ENCODE measurements around the gene KRTAP4-5.
"Not testable (repeated sequence)": the region's sequence is repeated elsewhere in the genome, so short reads cannot be mapped to it uniquely, and the experiment has no call there.

KRTAP4-5 gene

GRCh38 chr17:41145261-41145660 is 4.4 kb downstream of the KRTAP4-5 start:
- no peak for DNase-seq

DNA sequence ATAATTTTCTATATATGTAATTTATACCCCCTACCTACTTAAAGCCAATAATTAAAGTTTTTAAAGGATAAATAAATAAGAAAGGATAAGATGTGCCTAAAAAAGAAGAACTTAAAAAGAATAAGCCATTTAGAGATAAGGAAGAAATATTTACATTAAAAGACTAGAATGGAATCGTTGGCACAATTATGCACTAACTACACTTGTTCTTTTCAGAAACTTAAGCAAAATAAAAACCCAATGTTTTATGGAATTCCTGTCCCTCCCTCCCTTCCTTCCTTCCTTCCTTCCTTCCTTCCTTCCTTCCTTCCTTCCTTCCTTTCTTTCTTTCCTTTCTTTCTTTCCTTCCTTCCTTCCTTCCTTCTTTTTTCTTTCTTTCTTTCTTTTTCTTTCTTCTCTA is 4.8 kb downstream of the KRTAP4-5 start:
- DNase-seq: no peak

DNA sequence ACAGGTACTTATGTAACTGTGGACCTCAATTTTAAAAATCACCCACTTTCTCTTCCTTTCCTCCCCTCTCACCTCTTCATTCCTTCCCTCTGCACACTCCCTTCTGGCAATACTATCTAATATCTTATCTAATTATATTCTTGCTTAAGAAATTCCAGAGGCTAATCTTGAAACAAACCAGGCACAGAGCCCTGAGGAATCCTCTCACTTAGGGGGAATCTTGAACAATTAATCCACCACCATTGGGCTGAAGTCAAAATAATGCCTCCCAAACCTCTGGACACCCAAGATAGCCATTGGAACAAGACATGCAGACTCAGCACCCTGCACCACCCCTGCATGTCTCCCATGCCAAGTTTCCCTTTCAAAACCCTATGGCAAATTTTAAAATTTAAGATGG is 8.3 kb downstream of the KRTAP4-5 start:
- no peak for DNase-seq

DNA sequence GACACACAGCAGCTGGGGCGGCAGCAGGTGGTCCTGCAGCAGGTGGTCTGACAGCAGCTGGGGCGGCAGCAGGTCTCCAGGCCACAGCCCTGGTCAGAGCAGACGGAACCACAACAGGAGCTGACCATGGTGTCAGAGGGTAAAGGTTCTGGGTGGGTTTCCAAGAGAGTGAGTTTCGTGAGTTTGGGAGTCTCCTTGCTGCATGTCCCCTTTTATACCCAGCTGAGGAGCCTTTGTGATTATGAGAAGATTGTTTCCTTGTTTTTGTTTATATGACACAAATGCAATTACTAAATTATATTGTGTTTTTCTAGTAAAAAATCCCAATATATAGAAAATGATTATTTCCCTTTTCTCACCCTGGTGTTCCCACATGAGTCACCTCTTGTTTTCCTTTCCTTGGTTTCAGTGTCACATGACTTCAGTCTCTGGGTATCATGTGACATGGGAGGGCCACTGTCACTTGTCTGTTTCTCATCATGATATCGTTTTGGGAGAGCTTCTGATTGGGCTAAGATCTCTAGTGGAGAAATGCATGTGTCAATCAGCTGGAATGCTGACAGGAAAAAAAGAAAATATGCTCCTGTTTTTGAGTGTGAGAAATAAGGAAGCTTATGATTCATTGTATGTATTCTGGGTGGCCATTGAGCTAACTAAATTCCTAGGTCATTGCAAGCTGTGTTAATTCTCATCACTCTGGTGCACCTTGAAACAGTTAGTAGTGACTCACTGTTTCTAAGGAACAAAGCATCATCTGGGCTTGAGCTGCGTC is 9.1 kb downstream of the KRTAP4-5 start, which contains the start of gene KRTAP4-6:
Gene KRTAP4-6 (minus strand): TSS at position 185 of the 772 bp plus-strand sequence. CDS start 57 bp downstream, at position 128.
- DNase-seq: no peak

DNA sequence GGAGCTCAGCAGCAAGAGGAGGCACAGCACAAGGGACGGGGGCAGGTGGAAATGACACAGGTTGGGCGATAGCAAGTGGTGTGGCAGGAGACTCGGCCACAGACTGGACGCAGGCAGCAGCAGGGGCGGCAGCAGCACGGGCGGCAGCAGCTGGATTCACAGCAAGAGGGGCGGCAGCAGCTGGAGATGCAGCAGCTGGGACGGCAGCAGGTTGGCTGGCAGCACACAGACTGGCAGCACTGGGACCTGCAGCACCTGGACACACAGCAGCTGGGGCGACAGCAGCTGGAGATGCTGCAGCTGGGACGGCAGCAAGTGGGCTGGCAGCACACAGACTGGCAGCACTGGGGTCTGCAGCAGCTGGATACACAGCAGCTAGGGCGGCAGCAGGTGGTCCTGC is 9.8 kb downstream of the KRTAP4-5 start:
- not testable (repeated sequence) for DNase-seq

DNA sequence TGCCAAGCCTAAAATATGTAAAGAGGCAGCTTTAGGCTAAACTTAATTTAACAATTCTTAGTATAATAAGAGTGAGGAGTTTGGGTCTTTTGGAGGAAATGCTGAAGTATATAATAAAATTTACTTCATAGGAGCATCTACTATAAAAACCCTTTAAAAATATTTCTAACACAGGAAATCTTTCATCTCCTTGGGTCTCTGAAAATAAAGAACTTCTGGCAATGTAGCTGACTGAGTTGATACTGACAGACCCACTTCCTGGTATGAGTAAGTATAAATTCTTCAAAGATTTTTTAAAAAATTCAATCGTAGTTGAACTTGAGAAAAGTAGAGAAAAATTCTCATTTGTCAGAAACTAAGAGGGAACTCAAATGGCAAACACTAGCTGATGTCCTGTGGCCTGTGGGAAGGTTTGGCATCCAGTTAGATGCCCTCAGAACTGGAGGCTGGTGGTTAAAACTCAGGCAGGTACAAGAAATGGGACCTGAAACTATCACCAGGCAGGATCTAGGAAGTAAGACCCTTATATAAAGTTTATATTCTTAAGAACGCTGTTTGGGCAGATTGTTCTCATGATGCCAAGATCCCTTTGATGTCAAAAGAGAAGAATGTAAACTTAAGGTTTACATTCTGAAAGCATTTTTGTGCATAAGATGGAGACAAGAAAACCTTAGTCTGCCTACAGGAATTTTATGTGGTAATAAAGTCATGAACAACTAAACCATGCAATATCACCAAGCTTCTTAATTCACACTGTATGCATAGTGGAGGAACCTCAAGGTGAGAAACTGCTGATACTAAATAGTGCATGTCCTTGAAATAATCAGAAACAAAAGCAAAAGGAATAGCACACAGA is 15.5 kb downstream of the KRTAP4-5 start:
- DNase-seq: no peak

DNA sequence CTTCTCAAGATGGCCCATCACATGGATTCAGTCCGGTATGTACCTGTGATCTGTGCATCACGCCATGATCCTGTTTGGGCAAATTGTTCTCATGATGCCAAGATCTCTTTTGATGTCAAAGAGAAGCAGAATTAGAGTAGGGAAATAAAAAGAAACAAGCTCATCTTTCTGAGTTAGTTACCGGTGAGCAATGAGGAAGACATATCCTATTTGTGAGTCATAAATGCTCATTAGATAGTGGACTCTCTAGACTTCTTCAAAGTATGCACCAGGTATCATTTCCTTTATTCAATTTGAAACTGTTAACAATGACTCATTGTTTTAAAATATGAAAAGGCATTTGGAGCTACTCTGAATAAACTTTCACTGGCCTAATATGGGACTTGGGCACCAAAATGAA is 17.6 kb downstream of the KRTAP4-5 start:
- no peak for DNase-seq

DNA sequence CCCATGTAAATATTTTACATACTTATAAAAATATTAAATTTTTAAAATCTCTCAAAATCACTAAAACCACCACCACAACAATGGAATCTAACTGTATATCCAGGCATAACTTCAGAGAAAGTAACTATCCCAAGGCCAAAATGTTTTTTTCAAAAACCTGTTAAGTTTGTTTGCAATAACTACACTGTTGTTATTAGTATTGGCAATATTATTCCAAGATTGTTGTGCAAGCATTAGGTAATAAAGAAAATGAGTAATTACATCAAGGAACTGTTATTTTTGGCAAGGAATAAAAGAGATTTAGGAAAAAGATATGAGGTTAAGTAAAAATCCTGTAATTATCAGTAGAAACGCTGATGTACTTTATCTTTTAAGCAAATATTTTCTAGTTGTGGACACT is 22.3 kb downstream of the KRTAP4-5 start:
- DNase-seq: no peak

- DNase-seq: no peak
These were observed 23.2 kb downstream of the KRTAP4-5 start for GRCh38 chr17:41126412-41126811.

DNA sequence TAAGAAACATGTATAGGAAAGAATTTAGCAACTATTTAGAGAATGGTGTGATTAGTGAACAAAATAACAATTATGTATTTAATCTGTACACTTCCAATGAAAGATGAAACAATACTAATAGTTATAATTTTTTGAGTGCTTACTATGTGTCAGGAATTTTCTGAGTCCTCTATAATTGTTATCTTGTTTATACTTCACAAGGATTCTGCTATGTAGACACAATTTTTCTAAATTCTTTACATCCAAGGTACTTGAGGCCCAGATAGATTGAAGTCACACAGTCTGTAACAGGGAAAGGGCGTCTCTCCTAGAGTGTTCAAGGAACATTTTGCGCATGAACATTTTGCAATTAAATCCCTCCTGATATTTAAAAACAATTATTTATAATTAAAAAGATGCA is 24.6 kb downstream of the KRTAP4-5 start:
- DNase-seq: no peak

DNA sequence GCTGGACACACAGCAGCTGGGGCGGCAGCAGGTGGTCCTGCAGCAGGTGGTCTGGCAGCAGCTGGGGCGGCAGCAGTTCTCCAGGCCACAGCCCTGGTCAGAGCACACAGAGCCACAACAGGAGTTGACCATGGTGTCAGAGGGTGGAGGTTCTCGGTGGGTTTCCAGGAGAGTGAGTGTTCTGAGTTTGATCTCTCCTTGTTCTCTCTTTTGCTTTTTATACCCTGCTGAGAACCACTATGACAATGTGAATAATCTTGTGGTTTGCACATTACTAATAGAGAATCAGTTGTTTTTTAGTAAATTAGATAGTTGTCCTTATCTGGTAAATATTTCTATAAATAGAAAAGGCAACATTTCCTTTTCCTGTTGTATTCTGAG is 25.6 kb downstream of the KRTAP4-5 start, which contains the start of gene KRTAP4-12:
Gene KRTAP4-12 (minus strand): TSS at position 192 of the 381 bp plus-strand sequence. CDS start 60 bp downstream, at position 132.
- DNase-seq: not testable (repeated sequence)

DNA sequence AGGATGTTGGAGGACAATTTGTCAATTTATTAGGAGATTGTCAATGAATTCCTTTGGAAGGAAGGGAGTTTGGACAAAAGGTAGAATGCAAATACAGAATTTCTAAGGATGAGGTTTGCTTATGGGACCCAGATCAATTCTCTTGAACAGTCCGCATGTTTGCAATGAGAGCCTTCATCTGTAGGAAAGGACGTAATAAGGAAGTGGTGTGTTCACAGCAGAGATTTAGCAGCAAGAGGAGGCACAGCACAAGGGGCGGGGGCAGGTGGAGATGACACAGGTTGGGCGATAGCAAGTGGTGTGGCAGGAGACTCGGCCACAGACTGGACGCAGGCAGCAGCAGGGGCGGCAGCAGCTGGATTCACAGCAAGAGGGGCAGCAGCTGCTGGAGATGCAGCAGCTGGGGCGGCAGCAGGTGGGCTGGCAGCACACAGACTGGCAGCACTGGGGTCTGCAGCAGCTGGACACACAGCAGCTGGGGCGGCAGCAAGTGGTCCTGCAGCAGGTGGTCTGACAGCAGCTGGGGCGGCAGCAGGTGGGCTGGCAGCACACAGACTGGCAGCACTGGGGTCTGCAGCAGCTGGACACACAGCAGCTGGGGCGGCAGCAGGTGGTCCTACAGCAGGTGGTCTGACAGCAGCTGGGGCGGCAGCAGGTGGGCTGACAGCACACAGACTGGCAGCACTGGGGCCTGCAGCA is 26.2 kb downstream of the KRTAP4-5 start:
- not testable (repeated sequence) for DNase-seq

DNA sequence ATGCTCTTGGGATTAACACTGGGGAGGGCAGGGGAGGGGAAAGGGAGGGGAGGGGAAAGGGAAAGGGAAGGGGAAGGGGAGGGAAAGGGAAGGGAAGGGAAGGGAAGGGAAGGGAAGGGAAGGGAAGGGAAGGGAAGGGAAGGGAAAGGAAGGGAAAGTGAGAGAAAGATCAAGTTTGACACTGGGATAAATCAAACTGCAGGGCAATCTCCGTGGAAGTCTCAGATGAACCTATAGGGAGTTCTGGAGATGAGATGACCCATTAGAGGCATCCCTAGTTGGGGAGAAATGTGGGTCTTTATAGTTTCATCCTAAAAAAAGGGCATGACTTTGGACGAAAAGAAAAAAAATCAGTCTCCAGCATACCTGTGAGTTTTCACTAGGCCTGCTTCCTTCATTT is 27.9 kb downstream of the KRTAP4-5 start:
- DNase-seq: no peak

DNA sequence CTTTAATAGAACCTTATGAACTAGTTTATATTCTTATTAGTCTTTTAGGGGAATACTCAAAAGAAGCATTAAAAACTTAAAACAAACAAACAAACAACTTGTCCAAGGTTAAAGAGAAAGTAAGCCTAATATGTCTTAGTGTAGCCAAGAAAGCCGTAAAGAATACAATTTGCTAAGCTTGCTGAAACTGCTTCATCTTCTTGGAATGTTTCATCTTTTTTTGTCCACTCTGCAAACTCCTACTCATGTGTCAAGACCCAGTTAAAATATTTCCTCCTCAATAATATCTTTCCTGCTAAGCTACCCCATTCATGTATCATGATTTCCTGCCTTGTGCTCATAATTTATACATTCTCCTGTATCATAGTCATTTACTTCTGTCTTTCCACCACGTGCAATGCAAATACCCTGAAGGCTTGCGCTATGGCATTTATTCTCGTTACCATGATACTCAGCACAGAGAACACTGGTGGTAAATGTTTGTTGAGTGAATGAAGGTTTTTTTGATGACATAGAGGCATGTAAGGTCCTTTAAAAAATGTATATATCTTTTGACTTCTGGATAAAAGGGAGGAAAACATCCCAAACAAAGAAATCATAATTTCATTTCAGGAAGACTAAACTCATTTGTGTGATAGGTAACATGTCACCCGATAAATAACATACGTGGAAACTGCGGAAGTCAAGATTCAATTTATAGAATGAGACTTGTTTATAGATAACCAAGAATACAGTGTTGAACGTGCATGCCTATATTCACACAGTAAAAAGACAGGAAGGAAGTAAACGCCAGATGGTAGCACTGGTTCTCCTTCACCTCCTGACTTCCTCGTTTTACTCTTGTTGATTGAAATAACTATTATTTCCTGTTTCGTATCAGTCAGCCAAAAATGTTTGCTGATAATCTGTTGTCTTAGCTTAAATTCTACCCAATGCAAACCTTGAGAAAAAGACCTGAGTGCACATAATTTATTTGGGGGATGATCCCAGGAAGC is 29.6 kb downstream of the KRTAP4-5 start:
- DNase-seq: not testable (repeated sequence)

- DNase-seq: no peak
These were observed 30.9 kb downstream of the KRTAP4-5 start for GRCh38 chr17:41118721-41119120.

DNA sequence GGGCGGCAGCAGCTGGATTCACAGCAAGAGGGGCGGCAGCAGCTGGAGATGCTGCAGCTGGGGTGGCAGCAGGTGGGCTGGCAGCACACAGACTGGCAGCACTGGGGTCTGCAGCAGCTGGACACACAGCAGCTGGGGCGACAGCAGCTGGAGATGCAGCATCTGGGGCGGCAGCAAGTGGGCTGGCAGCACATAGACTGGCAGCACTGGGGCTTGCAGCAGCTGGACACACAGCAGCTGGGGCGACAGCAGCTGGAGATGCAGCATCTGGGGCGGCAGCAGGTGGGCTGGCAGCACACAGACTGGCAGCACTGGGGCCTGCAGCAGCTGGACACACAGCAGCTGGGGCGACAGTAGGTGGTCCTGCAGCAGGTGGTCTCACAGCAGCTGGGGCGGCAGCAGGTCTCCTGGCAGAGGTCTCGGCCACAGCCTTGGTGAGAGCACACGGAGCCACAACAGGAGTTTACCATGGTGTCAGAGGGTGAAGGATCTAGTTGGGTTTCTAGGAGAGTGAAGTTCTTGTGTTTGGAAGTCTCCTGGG is 31.7 kb downstream of the KRTAP4-5 start, which contains the start of gene KRTAP4-11:
Gene KRTAP4-11 (minus strand): TSS at position 528 of the 541 bp plus-strand sequence. CDS start 58 bp downstream, at position 470.
- not testable (repeated sequence) for DNase-seq

- DNase-seq: no peak
These were observed 33.3 kb downstream of the KRTAP4-5 start for GRCh38 chr17:41116297-41116696.

DNA sequence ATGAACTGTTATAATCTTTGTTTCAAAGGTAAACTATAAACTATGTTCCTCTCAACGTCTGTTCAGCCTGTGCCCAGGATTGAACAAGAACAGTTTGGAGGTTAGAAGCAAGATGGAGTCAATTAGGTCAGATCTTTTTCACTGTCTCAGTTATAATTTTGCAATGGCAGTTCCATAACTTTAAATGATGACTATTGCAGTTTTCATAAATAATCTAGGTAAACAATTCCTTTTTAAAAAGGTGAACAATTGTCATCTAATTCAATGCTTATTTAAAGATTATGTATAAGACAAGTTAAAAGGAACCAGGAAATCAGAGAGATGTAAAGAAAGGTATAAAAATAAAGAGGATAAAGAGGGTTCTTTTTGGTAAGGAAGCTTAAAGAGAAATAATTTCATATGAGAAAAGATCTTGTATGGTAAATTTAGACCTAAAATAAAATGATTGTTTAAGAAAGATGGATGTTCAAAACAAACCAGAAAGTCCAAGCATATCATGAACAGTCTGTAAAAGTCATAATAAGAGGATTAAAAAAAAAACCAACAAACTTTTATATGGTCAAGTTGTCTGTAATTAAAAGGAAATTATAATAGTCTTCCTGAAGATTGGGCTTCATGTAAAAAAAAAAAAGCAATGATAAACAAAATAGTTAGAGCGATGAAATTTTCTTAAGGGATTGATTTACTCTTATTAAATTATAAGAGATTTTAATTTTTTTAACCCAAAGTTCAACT is 38.3 kb downstream of the KRTAP4-5 start:
- DNase-seq: no peak

GRCh38 chr17:41108728-41109386 is 40.8 kb downstream of the KRTAP4-5 start:
- DNase-seq: not testable (repeated sequence)

DNA sequence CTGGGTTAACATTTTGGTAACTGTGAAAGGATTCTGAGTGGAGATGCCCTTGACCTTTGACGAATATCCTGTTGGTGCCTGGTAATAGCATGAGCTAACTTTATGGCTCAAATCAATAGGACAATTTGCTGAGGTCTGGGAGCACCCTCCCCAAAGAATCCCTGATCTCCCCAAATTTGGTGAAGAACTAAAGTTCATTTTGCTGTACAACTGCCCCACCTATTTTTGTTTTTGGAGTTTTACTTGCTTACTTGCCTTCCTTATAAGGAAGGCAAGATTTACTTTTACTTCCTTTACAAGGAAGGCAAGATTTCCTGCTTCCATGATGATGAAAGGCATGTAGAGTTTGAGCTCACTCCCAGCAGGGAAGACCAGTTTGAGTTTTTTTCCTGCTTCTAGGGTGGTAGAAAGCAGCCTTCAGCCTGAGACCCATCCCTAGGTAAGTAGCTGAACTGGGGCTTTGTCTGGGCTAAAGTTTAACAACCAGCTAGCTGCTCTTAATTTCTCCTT is 41.6 kb downstream of the KRTAP4-5 start:
- no peak for DNase-seq

Data from NCI-H1436 (cell line).